ENCODE results near the gene SND1.

Gene SND1

GRCh38 chr7:127736511-127736910 lies 84.5 kb downstream of the SND1 start:
- no peak for DNase-seq

DNA sequence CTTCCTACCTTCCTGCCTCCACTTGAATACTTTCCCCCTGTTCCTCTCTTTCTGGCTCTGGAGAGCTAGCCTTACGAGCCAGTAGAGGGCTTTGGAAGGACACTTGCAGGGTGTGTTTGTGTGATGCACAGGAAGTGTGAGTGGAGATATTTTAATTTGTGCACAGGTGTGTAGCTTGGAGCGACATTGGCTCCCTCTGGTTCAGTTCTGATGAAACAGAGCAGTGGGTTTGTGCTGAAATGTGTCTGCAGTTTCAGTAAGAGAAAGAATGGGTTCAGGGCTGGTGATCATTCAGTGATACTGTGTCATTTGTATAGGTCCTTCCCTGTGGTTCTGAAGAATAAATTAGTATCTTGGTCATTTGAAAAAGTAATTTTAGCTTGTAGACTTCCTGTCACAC lies 86.9 kb downstream of the SND1 start:
- no peak for DNase-seq

GRCh38 chr7:127741764-127742375 lies 89.9 kb downstream of the SND1 start:
- no peak for DNase-seq

- DNase-seq: no peak
Observed at GRCh38 chr7:127745445-127745844, 93.5 kb downstream of the SND1 start.

DNA sequence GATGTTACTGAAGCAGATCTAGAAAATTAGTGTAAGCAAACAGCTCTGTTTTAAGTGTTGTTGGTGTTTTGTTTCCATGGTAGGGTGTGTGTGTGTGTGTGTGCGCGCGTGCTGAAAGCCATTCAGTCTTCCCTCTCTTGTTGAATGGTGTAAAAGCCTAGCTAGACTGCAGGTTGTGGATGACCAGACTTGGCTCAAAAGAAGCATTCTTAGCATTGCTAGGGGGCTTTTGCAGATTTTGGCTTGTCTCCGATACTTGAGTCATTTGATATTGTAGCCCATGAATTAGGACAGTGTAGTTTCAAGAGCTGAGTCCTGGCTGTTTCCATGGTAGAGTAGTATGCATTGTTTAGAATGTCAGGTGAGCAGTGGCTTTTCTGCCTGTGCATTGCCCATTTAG lies 99.1 kb downstream of the SND1 start:
- DNase-seq: no peak

DNA sequence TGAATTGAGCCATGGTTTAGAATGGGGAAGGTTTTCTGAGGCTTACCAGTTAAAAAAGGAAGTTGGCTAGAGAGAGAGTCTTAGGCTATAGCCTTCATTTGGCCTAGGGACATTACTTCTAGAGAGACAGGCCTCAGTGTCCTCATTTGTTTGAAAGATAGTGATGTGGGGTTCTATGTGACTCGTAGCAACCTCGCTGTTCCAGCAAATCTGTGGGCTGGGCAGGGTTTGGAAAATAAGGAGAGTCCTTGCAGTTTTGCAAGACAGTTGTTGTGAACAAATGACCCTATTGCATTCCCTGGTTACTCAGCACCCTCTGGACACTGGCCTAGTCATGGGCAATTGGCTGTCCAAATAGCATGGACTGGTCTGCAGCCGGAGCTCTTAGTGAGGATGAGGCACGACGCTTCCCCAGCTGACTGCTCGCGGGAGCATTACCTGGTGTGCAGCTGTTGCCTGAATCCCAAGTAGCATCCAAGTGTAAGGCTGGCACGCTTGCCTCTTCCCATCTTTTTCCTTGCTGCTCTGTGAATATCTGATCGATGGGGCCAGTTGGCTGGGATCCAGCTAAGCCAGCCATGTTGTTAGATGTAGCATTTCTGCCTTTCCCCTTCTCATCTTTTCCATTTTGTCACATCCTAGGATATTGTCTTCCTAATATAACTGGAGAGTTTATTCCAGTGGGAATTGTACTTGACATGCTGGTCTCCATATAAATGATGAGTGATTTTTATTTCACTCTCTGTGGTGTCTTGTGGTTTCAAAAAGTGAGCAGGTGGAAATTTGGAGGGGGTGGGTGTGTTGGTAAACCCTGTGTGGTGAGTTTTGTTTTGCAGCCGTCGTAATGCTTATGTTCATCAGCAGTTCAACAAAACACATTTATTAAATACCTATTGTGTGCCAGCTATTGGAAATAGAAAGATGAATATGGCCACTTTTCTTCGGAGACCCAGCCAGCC lies 99.8 kb downstream of the SND1 start:
- peak; percentile 5 for DNase-seq

- DNase-seq: no peak
Observed at GRCh38 chr7:127752829-127753228, 100.8 kb downstream of the SND1 start.

DNA sequence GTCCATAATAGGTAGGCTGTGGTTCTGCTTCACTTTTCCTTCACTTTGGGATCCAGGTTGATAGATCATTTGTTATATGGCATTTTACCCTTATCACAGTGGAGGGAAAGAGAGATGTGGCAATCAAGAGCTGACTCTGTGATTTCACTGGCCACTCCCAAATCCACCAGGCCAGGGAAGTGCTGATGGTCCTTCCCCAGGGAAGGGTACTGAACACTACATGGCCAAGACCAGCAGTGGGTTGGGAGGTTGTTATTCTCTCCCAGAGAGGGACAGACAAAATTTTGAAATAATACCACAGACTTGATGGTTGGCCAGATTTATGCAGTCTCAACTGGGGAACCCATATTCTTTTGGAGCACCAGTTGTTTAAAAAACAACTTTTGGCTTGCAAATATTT lies 102.5 kb downstream of the SND1 start:
- no peak for DNase-seq

GRCh38 chr7:127755521-127755920 lies 103.5 kb downstream of the SND1 start:
- no peak for DNase-seq

DNA sequence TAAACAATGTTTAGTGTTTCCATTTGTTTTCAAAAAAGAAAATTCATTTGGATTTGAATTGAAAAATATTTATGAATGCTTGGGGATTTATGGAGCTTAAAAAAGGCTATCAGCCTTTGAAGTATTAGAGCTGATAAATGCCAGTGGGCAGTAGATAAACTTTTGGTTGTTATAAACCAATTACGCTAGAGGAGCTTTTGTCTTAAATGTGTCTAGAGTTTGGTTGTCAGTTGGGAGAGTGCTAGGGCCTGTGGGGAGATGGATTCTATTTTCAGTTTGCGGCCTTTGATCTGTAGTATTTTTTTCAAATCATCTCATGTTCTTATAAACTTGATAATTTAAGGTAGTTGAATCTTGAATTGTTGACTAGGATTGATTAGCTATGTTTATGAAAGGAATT lies 104.0 kb downstream of the SND1 start:
- no peak for DNase-seq

DNA sequence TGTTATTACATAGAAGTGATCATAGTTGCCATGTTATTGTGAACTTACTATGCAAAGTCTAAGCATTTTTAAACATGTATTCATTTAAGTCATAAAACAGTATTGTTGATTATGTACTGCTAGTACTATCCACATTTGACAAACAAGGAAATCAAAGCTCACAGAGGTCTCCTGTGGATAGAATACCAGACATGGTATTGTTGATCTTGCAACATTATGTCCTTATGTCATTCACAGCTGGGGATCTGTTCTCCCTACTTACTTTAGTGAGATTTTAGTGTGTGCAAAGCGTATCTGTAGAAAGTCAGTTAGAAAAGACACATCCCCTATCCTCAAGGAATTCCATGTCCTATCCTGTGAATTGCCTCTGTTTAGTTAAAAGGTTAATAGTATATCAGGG lies 106.1 kb downstream of the SND1 start:
- DNase-seq: no peak

- DNase-seq: no peak
Observed at GRCh38 chr7:127758845-127759244, 106.9 kb downstream of the SND1 start.

GRCh38 chr7:127759945-127760421 lies 108.0 kb downstream of the SND1 start:
- DNase-seq: no peak

- no peak for DNase-seq
Observed at GRCh38 chr7:127760436-127761031, 108.5 kb downstream of the SND1 start.

DNA sequence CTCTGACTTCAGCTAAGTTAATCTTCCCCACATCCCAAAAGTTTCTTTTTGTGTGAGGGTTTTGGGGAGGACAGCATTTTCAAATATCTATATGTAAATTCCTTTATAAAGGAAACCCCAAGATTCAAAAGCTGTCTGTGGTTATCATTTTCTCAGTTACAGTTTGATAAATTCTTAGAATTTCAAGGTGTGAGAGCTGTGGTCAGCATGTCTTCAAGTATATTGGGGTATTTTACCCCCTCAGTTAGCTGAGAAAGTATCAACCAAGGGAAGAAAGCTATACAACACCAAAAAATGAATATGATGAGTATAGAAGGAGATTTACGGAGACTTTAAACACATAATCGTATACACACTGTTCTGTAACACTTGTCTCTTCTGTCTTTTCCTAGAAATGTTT lies 109.2 kb downstream of the SND1 start:
- DNase-seq: no peak

GRCh38 chr7:127764681-127765080 lies 112.7 kb downstream of the SND1 start:
- DNase-seq: no peak

DNA sequence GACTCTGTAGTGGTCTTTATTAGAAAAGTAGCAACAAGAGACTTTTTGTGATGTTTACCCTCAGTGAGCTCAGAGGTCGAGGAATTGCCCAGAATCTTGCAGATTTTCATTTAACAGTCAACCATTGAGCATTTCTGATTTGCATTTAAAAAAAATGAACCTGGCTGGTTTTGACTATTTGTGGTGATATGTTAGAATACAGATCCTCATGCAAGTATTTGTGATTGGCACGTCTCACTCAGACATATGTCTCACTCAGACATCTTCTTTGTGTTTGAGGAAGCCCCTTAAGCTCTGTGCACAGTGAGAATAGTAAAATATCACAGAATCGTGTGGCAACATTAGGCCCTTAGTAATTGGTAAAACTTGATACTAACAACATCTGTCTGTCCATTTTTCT lies 113.2 kb downstream of the SND1 start:
- no peak for DNase-seq

DNA sequence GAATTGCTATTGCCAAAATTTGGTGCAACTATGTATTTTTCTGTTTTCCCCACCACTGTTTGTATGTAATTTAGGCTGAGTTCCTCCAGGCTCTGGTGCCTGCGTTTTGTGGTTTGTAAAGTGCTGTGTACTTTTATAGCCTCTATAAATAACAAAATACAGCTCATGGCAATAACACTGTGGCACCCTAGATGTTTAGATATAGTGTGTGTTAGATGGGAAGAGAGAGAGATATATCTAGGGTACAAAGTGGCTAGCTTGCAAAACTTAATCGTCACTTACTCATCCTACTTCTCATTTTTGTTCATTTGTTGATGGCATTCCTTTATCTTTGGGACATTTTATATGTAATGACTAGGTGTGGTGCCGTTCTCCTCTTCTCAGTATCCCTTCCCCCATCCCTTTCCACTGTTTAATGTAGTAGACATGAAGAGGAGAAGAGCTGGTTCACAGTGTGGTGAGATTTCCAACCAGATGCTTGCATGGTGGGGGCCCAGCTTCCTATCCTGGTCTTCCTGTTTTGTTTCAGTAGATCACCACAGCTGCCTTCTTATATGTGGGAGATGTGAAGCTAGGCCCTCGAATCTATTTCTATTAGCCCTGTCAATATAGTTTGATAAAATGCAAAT lies 115.0 kb downstream of the SND1 start:
- no peak for DNase-seq

GRCh38 chr7:127768241-127768640 lies 116.2 kb downstream of the SND1 start:
- DNase-seq: no peak

DNA sequence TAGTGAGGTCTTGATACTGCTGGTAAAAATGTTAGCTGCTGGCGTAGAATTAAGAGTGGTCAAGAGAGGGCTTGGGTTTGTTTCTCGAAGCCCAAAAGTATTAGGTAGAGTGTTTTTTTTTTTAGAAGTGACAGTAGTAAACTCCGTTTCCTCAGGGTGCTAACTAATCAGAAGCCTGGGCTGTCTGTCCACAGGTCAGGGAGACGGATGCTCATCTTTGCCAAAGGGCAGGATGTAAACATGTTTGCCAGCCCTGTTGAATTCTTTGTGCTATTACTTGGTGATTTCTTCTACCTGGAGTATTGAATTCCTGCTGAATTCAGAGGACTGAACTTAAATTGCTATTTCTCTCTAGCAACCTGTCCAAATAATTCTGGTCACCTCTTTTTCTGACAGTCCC lies 117.1 kb downstream of the SND1 start:
- DNase-seq: no peak

DNA sequence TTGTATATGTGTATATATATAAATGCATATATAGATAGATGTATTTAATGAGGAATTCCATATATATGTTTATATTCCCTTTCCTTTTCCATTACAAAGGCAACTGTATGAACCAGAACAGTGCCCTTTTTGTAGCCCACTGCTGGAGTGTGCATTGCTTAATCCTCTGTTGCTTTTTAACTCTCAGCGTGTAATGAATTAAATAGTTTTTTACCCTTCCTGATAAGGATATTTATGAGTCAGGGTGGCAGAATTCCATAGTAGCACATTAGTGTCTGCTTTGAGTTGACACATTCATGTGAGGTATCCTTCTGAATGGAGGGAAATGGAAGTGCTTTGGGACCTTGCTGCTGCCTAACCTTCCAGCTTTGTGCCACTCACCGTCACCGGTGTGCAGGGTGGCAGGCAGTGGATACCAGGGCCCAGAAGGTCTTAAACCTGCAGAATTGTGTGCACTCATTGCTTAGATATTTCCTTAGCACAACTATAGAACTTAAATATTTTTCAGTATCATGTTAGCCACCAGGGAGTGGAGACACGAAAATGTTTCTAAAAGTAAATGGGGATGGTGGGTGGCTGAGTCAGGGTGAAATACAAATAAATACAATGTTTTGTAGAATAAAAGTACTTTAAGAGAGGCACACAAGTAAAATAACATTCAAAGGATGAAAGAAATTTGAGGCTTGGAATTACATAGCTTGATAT lies 117.9 kb downstream of the SND1 start:
- no peak for DNase-seq

- no peak for DNase-seq
Observed at GRCh38 chr7:127770885-127771284, 118.9 kb downstream of the SND1 start.

GRCh38 chr7:127771707-127772106 lies 119.7 kb downstream of the SND1 start:
- DNase-seq: no peak
